HepG2 (cell line): ENCODE measurements around the gene PLXNA4. TPM values are rescaled to one million over a fixed set of nuclear protein-coding genes. Genes with fewer than 3 reads are reported as not detected.

ENCODE experiments used
- ATAC-seq: fragments of 200-7000 bp; cut with Tn5 transposase; 3 replicates; pipeline ENCODE4 v1.9.1; 2020; ENCODE audit warnings: mild to moderate bottlenecking, moderate library complexity
- Bru-seq: library from RNA; stranded (reverse); fragments of 400-500 nt; gene quantifications from one replicate; lab custom pipeline; 2021; lab: Mats Ljungman, UMichigan
- BruChase-seq, 2 experiments: library from RNA; stranded (reverse); fragments of 400-500 nt; gene quantifications; one replicate each; lab custom pipeline; 2021; lab: Mats Ljungman, UMichigan
- BruUV-seq: library from RNA; stranded (reverse); fragments of 400-500 nt; replicated peaks from 2 replicates; lab custom pipeline; 2021; lab: Mats Ljungman, UMichigan
- CTCF ChIA-PET: fragments of 300-600 bp; formaldehyde crosslinking; extraction: SDS; loops from one replicate; lab custom pipeline; 2021; ENCODE audit warnings: low total read pairs, inconsistent platforms, low intra/inter-chr PET ratio; lab: Yijun Ruan, JAX
- POLR2A ChIA-PET: fragments of 350-600 bp; sonication (Branson Sonifier 250); formaldehyde crosslinking; loops from one replicate; lab custom pipeline; 2020; ENCODE audit warnings: antibody characterized with exemption, inconsistent platforms; lab: Yijun Ruan, JAX
- DNase-seq: peaks from one replicate; pipeline ENCODE4 v3.0.0-alpha.2; 2015; ENCODE audit warnings: low spot score
- FAIRE-seq: peaks from 3 replicates; lab custom pipeline; 2011; peaks lifted over from hg19 to GRCh38; lab: Jason Lieb, UNC
- H2AFZ ChIP-seq: one replicate; pipeline ENCODE4 v1.6.1; 2011; ENCODE audit warnings: low read length, inconsistent platforms
- H3K27ac ChIP-seq: fragments of 300-600 bp; 3 replicates; pipeline ENCODE4 v1.8.0; 2011; ENCODE audit warnings: mixed run types, mild to moderate bottlenecking, mixed read lengths, low read length, inconsistent platforms; ENCODE audit not compliant: insufficient read depth; ENCODE audit errors: extremely low read length
- H3K27me3 ChIP-seq, 2 experiments: fragments of 200-600 bp in 1 of 2; 2 replicates in 1 of 2; 3 replicates in 1 of 2; pipeline versions ENCODE4 v1.6.0 to v1.8.0; 2011; ENCODE audit warnings: low read length in 2 of 2, mild to moderate bottlenecking in 2 of 2, moderate library complexity in 2 of 2, inconsistent platforms in 1 of 2; ENCODE audit not compliant: insufficient read depth in 2 of 2, control insufficient read depth in 1 of 2
- H3K36me3 ChIP-seq, 2 experiments: fragments of 200-600 bp in 1 of 2; replicated peaks in 1 of 2; 2 replicates in 1 of 2; 3 replicates in 1 of 2; pipeline versions ENCODE4 v1.5.1 to v1.8.0; 2011; ENCODE audit warnings: low read length in 2 of 2, inconsistent platforms in 1 of 2; ENCODE audit not compliant: insufficient read depth in 2 of 2, control insufficient read depth in 1 of 2
- H3K4me1 ChIP-seq: 2 replicates; pipeline ENCODE4 v1.5.1; 2012; ENCODE audit warnings: low read length, inconsistent platforms; ENCODE audit not compliant: insufficient read depth
- H3K4me2 ChIP-seq: 2 replicates; pipeline ENCODE4 v1.6.0; 2011; ENCODE audit warnings: low read depth, low read length, inconsistent platforms
- H3K4me3 ChIP-seq, 3 experiments: fragments of 200-600 bp in 1 of 3; sonication (generic), shearing (Covaris generic) in 1 of 3; replicated peaks in 1 of 3; 2 replicates each; pipeline ENCODE4 v1.5.1; 2011 to 2016; ENCODE audit warnings: low read length in 3 of 3, inconsistent platforms in 2 of 3, low read depth in 2 of 3, mild to moderate bottlenecking in 2 of 3, control low read depth in 1 of 3, mixed read lengths in 1 of 3; ENCODE audit not compliant: insufficient read depth in 1 of 3
- H3K79me2 ChIP-seq: one replicate; pipeline ENCODE4 v1.6.1; 2011; ENCODE audit warnings: low read length, inconsistent platforms; ENCODE audit not compliant: insufficient read depth
- H3K9ac ChIP-seq: 2 replicates; pipeline ENCODE4 v1.6.0; 2011; ENCODE audit warnings: mild to moderate bottlenecking, low read depth, low read length, inconsistent platforms; ENCODE audit not compliant: insufficient read depth
- H3K9me3 ChIP-seq: 2 replicates; pipeline ENCODE4 v1.5.1; 2012; ENCODE audit warnings: mild to moderate bottlenecking, low read length
- H4K20me1 ChIP-seq: 2 replicates; pipeline ENCODE4 v1.6.0; 2011; ENCODE audit warnings: inconsistent platforms, mild to moderate bottlenecking, low read length, moderate library complexity; ENCODE audit not compliant: insufficient read depth
- MTF2 ChIP-seq: sonication (generic); formaldehyde crosslinking; IDR thresholded peaks from 2 replicates; pipeline ENCODE4 v1.5.0; 2020; ENCODE audit warnings: missing genetic modification reagents, borderline replicate concordance
- ZNF12 ChIP-seq: sonication (generic); formaldehyde crosslinking; IDR thresholded peaks from 2 replicates; pipeline ENCODE4 v1.5.0; 2020; ENCODE audit warnings: missing genetic modification reagents
- WGBS: methylation state at CpG from one replicate; pipeline ENCODE4 v1.1.6; 2017; ENCODE audit warnings: low lambda C conversion rate; 5-methylcytosine and 5-hydroxymethylcytosine counted together
- in situ Hi-C: cut with HindIII; loops from 2 replicates; pipeline ENCODE4 v1.10.0; 2017; ENCODE audit warnings: low pct_unique_long_range_greater_than_20kb; ENCODE audit not compliant: extremely low pct_ligation_motif_present
- intact Hi-C: fragments of 100-400 bp; cut with micrococcal nuclease; formaldehyde crosslinking; loops from one replicate; pipeline ENCODE4 v1.10.0; 2022; ENCODE audit not compliant: unreplicated experiment
- long read RNA-seq, 2 experiments: library from RNA in 1 of 2; library from polyadenylated mRNA in 1 of 2; stranded (forward) in 1 of 2; unstranded in 1 of 2; transcript quantifications; one replicate each; pipeline ENCODE4 v2.0.0, GENCODE V29; 2019 to 2022
- polyA minus RNA-seq, 3 experiments: library from RNA; depleted of rRNA, polyadenylated mRNA; stranded (reverse); fragments of >200 nt; gene quantifications; 2 replicates each; pipeline ENCODE4 v1.2.3, GENCODE V29; 2011; ENCODE audit warnings: low replicate concordance in 1 of 3
- polyA plus RNA-seq, 8 experiments: library from polyadenylated mRNA; depleted of rRNA in 3 of 8; stranded (reverse) in 7 of 8; unstranded in 1 of 8; fragments of >200 nt; fragmentation: Illumina TruSeq in 4 of 8; extraction: Trizol in 4 of 8; gene quantifications; 2 replicates each; pipeline versions ENCODE4 v1.2.1 to v1.2.3, GENCODE V29; 2011 to 2016; ENCODE audit warnings: low read depth in 4 of 8, missing spikeins in 1 of 8, mixed read lengths in 1 of 8; ENCODE audit not compliant: insufficient read depth in 1 of 8
- total RNA-seq, 5 experiments: library from RNA; depleted of rRNA; stranded (reverse); fragments of >200 nt; fragmentation: Illumina TruSeq; extraction: Trizol; gene quantifications; 2 replicates each; pipeline ENCODE4 v1.2.3, GENCODE V29; 2016; ENCODE audit warnings: low read depth in 1 of 5

Gene PLXNA4, protein sequence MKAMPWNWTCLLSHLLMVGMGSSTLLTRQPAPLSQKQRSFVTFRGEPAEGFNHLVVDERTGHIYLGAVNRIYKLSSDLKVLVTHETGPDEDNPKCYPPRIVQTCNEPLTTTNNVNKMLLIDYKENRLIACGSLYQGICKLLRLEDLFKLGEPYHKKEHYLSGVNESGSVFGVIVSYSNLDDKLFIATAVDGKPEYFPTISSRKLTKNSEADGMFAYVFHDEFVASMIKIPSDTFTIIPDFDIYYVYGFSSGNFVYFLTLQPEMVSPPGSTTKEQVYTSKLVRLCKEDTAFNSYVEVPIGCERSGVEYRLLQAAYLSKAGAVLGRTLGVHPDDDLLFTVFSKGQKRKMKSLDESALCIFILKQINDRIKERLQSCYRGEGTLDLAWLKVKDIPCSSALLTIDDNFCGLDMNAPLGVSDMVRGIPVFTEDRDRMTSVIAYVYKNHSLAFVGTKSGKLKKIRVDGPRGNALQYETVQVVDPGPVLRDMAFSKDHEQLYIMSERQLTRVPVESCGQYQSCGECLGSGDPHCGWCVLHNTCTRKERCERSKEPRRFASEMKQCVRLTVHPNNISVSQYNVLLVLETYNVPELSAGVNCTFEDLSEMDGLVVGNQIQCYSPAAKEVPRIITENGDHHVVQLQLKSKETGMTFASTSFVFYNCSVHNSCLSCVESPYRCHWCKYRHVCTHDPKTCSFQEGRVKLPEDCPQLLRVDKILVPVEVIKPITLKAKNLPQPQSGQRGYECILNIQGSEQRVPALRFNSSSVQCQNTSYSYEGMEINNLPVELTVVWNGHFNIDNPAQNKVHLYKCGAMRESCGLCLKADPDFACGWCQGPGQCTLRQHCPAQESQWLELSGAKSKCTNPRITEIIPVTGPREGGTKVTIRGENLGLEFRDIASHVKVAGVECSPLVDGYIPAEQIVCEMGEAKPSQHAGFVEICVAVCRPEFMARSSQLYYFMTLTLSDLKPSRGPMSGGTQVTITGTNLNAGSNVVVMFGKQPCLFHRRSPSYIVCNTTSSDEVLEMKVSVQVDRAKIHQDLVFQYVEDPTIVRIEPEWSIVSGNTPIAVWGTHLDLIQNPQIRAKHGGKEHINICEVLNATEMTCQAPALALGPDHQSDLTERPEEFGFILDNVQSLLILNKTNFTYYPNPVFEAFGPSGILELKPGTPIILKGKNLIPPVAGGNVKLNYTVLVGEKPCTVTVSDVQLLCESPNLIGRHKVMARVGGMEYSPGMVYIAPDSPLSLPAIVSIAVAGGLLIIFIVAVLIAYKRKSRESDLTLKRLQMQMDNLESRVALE (N-terminal part only)
- total RNA-seq (2016; rRNA removed; fragmentation: Illumina TruSeq; extraction: Trizol) (0.01 and 0.04 TPM in 2 replicates), polyA plus RNA-seq (2011; rRNA removed) (0.01 TPM in 1 of 2 replicates, not detected in the other), polyA minus RNA-seq (2011; rRNA and poly(A)+ RNA removed; ENCODE audit: low replicate concordance) (not detected in 2 replicates), Bru-seq, nascent RNA (percentile 10 among the genes with signal in this experiment), BruChase-seq, experiment 1, labeled RNA remaining after a 6-hour chase (percentile 8 among the genes with signal in this experiment), BruChase-seq, experiment 2, labeled RNA remaining after a 2-hour chase (percentile 8 among the genes with signal in this experiment)
- not detected in 2 replicates for total RNA-seq (2016; cell fraction: cytosol; rRNA removed; fragmentation: Illumina TruSeq; extraction: Trizol; ENCODE audit: low read depth)
- total RNA-seq (2016; cell fraction: insoluble cytoplasmic fraction; rRNA removed; fragmentation: Illumina TruSeq; extraction: Trizol): 0.03 and 0.22 TPM in 2 replicates
- under 0.01 and 0.03 TPM in 2 replicates for total RNA-seq (2016; cell fraction: membrane; rRNA removed; fragmentation: Illumina TruSeq; extraction: Trizol)
- 0.03 and 0.06 TPM in 2 replicates for total RNA-seq (2016; cell fraction: nucleus; rRNA removed; fragmentation: Illumina TruSeq; extraction: Trizol)
- polyA plus RNA-seq (2011; cell fraction: cytosol; rRNA removed): under 0.01 and 0.01 TPM in 2 replicates
- polyA plus RNA-seq (2011; cell fraction: nucleus; rRNA removed): 0.02 TPM in 1 of 2 replicates, not detected in the other
- 0.01 TPM in 1 of 2 replicates, not detected in the other for polyA plus RNA-seq (2012)
- polyA plus RNA-seq (2016; cell fraction: cytosol; fragmentation: Illumina TruSeq; extraction: Trizol; ENCODE audit: low read depth): 0.01 TPM in 1 of 2 replicates, not detected in the other
- 0.02 TPM in 1 of 2 replicates, not detected in the other for polyA plus RNA-seq (2016; cell fraction: insoluble cytoplasmic fraction; fragmentation: Illumina TruSeq; extraction: Trizol; ENCODE audit: low read depth)
- 0.01 TPM in 1 of 2 replicates, not detected in the other for polyA plus RNA-seq (2016; cell fraction: membrane; fragmentation: Illumina TruSeq; extraction: Trizol; ENCODE audit: low read depth)
- polyA plus RNA-seq (2016; cell fraction: nucleus; fragmentation: Illumina TruSeq; extraction: Trizol; ENCODE audit: insufficient read depth, low read depth): 0.03 TPM in 1 of 2 replicates, not detected in the other
- not detected in 2 replicates for polyA minus RNA-seq (2011; cell fraction: cytosol; rRNA and poly(A)+ RNA removed)
- polyA minus RNA-seq (2011; cell fraction: nucleus; rRNA and poly(A)+ RNA removed): not detected in 2 replicates
- long read RNA-seq, experiment 1: 0 reads
- long read RNA-seq, experiment 2: 0 reads

- Histone ChIP-seq H3K4me3 (no peak within 1 kb of the TSS), H3K9me3 (no peaks in the 10 kb centered on the region), H4K20me1 (no peaks in the 10 kb centered on the region), H3K4me2 (no peak within 1 kb of the TSS), H3K4me1 (no peaks in the 10 kb centered on the region), H3K9ac (no peak within 1 kb of the TSS), H3K79me2 (no peaks in the 10 kb centered on the region), H2AFZ (no peak within 1 kb of the TSS), H3K27ac (no peak within 1 kb of the TSS)
- POLR2A ChIA-PET: no interaction called here
- CTCF ChIA-PET: no interaction called here
- DNase-seq (no peak), ATAC-seq (no peak), FAIRE-seq (no peak)
- intact Hi-C loops: no loop called here
- no TSS peak for BruUV-seq
- TF ChIP-seq ZNF12 (CRISPR knock-in tag) (no peak), MTF2 (CRISPR knock-in tag) (peak; percentile 67; the same call in 1 of the 2 replicates)
- TF ChIP-seq, all 625 proteins: peak for 1
- in situ Hi-C loops: loop anchor here (5.0 kb wide), 1 partner anchor 629 kb away; no protein-coding TSS in a partner anchor
- peaks cover 12 to 65% of the 10 kb centered on the region in 2 experiments for H3K27me3 ChIP-seq
- WGBS: 10% methylated on average over 12 of the region's 67 CpGs
- no peaks in the 10 kb centered on the region for H3K36me3 ChIP-seq
Observed at GRCh38 chr7:132575982-132576720, at the start of gene PLXNA4. Gene PLXNA4, minus strand, starts transcription at chr7:132576470. Its CDS starts 67,777 bp downstream, at chr7:132508693.
